ENCODE data around the gene OLFML1.

DNA sequence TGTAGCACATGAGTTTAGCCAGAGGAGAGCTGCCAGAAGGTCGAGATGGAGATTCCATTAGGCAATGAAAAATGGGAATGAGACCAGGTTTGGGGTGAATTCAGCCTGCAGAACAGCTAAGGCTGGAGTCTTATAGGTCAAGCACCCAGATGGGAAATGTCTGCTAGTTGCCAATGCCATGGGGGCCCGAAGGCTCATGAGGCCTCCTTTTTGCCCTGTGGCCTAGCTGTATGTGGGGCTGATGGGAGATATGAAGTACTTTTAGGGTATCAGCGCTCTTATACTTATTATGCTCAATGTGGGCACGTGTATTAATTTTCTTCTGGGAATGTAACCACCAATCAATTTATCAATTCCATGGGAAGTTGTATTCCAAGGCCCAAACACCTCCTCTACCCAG is 37.2 kb downstream of the OLFML1 start:
- TF ChIP-seq POLR2A (IDR thresholded peaks at IDR 0.05; ENCODE audit: low read length) (no peak), GATA1 (IDR thresholded peaks at IDR 0.05; ENCODE audit: low read depth, low read length) (no peak)
